Activated CD4-positive, alpha-beta T cell treated with anti-CD3 and anti-CD28 coated beads, Interleukin-2, amount 50 U/mL, for 1 hour (primary cell): Measurements from ENCODE around the gene TBC1D12.
"Not testable (repeated sequence)": the region's sequence is repeated elsewhere in the genome, so short reads cannot be mapped to it uniquely, and the experiment has no call there.

Experiments used
- DNase-seq: peaks from one replicate; pipeline ENCODE4 v3.0.0-alpha.2; 2020

Gene TBC1D12

DNA sequence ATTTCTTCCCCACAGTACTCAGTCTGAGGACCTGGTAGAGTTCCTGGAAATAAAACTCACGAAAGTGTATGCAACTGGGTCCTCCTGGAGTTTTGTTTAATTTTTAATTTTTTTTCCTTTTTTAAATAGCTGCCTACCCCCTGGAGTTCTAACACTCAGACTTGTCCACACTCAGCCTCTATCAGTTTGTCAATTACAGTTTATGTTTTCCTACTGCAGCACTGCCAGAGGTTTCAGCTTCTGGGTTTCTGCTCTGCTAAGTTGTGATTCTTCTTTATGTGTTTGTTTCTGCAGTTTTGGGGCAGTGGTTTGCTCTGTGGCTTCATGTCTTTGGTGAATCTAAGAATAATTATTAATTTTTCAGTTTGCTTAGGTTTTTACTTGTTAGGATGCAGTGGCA is 59.2 kb downstream of the TBC1D12 start:
- no peak for DNase-seq

DNA sequence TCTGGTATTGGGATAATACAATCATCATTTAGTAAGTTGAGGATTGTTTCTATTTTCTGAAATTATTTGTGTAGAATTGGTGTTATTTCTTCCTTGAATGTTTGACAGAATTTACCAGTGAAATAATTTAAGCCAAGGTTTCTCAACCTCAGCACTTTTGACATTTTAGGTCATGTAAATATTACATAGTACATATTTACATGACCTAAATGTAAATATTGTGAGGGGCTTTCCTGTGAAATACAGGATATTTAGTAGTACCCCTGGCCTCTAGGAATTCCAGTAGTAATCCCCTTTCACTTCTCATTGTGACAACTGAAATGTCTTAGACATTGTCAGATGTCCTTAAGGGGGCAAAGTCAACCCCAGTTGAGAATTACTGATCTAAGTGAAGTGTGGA is 59.8 kb downstream of the TBC1D12 start:
- no peak for DNase-seq

DNA sequence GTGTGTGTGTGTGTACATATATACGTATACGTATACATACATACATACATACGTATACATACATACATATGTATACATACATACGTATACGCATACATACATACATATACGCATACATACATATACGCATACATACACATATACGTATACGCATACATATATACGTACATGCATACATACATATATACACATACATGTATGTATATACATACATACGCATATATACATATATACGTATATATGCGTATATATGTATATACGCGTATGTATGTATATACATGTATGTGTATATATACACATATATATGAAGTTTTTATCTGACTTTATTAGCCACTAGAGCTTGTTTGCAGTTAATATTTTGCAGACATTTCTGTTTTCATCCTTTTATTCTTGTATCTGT is 63.3 kb downstream of the TBC1D12 start:
- no peak for DNase-seq

DNA sequence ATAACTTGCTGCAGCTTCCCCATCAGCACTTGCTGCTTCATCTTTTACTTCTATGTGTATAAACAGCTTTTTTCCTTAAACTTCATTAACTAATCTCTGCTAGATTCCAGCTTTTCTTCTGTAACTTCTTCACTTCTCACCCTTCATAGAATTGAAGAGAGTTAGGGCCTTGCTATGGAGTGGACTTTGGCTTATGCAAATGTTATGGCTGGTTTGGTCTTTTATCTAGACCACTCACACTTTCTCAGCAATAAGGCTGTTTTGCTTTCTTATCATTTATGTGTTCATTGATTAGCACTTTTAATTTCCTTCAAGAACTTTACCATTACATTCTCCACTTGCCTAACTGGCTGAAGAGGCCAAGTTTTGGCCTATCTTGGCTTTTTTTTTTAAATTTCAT is 79.1 kb downstream of the TBC1D12 start:
- no peak for DNase-seq

DNA sequence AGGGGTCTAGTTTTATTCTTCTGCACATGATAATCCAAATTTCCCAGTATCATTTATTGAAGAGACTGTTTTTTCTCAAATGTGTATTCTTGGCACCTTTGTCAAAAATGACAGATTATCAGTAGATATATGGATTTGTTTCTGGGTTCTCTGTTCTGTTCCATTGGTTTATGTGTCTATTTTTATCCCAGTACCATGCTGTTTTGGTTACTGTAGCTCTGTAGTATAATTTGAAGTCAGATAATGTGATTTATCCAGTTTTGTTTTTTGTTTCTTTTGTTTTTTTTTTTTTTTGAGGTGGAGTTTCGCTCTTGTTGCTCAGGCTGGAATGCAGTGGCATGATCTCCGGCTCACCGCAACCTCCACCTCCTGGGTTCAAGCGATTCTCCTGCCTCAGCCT is 81.6 kb downstream of the TBC1D12 start:
- DNase-seq = no peak

DNA sequence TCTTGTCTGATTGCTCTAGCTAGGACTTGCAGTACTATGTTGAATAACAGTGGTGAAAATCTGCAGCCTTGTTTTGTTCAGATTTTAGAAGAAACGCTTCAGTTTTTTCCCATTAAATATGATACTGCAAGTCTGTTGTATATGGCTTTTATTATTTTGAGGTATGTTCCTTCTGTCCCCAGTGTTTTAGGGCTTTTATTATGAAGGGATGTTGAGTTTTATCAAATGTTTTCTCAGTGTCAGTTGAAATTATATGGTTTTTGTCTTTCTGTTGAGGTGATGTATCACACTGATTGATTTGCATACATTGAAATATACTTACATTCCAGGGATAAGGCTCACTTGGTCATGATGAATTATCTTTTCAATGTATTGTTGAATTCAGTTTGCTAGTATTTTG is 82.8 kb downstream of the TBC1D12 start:
- no peak for DNase-seq

DNA sequence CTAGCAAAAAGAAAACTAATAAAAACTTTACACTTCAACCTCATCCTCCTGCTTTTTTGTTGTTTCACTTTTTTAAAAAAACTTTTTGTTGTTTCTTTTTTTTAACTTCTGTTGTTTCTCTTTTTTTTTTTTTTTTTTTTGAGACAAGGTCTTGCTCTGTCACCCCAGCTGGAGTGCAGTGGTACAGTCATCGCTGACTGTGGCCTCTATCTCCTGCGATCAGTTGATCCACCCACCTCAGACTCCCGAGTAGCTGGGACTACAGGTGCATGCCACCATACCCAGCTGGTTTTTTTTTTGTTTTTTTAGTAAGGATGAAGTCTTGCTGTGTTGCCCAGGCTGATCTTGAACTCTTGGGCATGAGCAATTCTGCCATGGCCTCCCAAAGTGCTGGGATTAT is 85.2 kb downstream of the TBC1D12 start:
- no peak for DNase-seq

DNA sequence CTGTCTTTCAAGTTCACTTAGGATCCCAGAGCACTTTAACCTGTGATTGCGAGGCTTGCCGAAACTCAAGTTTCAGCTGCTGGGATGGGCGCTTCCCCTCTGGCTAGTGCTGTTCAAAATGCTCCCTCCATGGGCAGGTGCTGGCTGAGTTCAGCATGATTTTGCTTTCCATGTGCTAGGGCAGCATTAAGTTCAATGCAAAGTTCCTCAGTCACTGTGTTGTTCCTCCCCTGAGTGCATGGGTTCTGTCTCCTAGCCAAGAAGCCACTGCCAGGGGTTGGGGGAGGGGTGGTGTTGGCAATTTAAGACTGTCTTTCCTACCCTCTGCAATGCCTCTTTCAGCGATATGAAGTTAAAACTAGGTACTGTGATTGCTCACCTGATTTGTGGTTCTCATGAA is 86.8 kb downstream of the TBC1D12 start:
- DNase-seq = no peak

DNA sequence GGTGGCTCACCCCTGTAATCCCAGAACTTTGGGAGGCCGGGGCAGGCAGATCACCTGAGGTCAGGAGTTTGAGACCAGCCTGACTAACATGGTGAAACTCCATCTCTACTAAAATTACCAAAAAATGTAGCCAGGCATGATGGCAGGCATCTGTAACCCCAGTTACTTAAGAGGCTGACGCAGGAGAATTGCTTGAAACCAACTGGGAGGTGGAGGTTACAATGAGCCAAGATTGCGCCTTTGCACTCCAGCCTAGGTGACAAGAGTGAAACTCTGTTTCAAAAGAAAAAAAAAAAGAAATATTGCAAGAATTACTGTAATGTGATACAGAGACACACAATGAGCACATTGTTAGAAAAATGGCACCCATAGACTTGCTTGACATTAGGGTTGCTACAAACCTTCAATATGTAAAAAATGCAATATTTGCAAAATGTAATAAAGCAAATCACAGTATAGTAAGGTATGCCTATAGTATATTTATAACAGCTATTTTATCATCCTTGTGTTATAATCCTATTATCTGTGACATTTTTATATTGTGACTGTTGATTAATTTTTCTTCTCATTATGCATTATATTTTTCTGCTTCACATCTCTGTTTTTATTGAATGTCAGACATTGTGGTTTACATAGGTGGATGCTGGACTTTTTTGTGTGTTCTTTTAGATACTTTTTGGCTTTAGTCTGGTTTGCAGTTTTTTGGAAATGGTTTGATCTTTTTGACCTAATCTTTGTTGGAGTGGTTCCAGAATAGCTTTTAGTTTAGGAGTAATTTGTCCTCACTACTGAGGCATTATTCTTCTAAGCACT is 87.8 kb downstream of the TBC1D12 start:
- no peak for DNase-seq

DNA sequence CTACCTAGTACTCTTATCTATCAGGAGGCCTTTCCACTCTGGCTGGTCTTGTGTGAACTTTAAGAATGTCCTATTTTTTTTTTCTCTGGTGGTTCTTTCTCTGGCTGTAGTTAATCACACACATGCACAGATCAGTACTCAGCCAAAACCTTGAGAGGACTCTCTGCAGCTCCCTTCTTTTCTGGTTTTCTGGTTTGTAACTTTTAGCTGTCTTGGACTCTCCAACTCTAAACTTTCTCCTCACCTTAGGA is 88.4 kb downstream of the TBC1D12 start:
- no peak for DNase-seq

DNA sequence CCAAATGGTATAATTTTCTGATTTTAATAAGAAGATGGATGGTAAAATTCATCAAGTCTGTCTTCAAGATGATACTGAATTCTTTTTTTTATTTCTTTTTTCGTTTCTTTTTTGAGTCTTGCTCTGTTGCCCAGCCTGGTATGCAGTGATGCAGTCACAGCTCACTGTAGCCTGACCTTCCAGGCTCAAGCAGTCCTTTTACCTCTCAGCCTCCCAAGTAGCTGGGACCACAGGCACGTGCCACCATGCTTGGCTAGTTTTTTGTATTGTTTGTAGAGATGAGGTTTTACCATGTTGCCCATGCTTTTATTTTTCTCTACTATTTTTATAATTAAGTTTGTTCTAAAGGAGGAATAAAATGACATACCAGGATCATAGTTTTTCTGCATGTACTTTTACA is 91.1 kb downstream of the TBC1D12 start:
- DNase-seq = no peak

DNA sequence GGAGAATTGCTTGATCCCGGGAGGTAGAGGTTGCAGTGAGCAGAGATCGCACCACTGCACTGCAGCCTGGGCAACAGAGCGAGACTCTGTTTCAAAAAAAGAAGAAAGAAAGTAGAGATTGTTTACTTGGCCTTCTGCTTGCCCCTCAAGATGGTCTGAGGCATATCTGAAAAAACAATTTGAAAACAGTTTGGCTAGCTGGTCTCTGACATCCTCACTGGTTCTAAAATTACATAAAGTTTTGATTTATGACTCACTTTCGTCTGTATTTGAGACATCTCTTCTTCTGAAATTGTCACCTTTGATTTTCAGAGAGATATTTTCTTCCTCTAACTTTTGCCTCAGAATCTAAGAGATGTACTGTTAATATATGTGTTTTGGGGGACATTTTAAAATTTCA is 93.7 kb downstream of the TBC1D12 start:
- no peak for DNase-seq

DNA sequence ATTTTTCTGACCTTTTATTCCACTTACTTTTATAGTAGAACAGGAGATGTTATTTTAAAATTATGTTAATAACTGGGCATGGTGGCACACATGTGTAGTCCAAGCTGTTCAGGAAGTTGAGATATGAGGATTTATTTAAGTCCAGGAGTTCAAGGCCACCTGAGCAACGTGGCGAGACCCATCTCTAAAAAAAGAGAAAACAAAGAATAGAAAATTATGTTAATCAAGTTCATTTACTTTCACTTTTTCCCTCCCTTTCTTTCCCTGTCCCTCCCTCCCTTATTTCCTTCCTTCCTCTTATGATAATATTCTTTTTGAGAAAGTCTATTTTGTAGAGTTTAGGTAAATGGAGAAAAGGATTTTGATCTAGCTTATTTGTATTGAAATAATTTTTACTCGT is 94.3 kb downstream of the TBC1D12 start:
- no peak for DNase-seq

DNA sequence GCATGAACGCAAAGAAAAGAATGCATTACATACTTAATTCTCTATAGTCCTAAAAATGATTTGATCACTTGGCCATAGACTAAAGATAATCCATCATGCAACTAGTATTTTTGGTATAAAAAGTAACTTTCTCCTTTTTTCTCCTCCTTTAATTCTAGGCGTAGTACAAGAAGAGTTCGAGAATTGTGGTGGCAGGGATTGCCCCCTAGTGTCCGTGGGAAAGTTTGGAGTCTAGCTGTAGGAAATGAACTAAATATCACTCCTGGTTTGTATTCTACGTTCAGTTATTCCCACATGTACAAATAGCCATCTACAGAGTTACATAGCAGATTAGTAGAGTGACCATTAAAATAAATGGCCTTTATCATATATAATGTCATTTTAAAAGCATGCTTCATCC is 97.7 kb downstream of the TBC1D12 start:
- DNase-seq = no peak

DNA sequence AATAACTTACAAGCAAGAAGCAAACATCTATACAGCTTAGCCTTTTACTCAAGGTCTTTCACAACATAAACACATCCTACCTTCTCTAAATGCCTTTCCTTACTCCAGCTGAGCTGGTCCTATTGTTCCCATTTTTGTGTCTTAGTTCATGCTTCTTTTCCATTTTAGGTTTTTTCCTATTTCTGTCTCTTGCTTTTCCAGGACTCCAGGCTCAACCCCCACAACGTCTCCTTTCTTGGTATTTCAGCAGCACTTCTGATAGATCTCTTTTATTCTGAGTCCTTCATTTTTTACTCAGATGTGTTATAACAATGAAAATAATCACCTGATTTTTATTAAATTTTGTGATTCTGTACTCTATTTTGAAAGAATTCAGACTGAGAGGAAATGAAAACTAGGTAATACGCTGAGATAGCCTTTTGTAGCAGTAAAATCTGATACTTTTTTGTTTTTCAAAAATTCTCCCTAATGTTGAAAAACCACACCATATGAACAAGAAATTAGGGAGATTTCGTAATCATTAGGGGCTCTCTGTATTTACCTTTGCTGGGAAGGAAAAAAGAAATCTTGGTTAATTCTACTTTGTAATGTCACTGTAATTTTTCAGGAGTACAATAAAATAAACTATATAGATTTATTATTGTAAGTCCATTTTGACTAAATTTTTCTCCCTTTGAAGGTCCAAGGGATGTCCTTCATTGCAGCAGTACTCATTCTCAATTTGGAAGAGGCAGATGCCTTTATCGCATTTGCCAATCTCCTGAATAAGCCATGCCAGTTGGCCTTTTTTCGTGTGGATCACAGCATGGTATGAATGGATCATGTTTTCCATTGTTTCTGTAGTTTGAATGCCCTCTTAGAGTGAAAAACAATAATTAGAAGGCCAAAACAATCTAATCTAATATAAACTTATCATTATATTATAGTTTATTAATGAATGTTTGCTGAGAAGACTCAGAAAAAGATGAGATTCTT is 119.2 kb downstream of the TBC1D12 start:
- DNase-seq = no peak

DNA sequence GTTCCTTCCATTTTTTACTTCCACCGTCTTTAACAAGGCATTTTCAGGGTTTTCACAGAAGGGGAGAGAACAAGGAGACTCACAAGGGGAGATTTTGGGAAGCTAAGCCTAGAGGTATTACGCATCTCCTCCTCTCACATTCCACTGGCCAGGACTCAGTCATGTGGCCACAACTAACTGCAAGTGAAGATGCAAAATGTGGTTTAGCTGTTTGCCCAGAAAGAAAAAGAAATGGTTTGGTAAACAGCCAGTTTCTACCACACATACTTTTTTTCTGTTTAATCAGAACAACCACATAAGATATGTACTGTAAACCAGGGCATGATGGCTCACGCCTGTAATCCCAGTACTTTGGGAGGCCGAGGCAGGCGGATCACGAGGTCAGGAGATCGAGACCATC is 121.8 kb downstream of the TBC1D12 start:
- no peak for DNase-seq

DNA sequence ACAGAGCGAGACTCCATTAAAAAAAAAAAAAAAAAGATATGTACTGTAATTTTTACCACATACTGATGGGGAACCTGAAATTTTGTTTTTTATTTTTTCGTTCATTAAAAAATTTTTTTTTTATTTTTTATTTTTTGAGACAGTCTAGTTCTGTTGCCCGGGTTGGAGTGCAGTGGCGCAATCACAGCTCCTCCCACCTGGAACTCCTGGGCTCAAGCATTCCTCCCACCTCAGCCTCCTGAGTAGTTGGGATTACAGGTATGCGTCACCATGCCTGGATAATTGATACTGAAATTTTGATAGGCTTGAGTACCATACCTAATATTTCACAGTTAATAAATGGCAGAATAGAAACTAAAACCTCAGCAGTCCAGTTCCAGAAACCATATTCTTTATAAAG is 122.4 kb downstream of the TBC1D12 start:
- no peak for DNase-seq

DNA sequence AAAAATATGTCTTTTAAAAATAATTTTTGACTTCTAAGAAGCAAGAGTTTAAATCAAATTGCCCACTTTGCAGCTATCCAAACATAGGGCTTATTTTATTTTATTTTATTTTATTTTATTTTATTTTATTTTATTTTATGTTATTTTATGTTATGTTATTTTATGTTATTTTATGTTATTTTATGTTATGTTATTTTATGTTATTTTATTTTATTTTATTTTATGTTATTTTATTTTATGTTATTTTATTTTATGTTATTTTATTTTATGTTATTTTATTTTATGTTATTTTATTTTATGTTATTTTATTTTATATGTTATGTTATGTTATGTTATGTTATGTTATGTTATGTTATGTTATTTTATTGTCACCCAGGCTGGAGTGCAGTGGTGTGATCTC is 129.2 kb downstream of the TBC1D12 start:
- not testable (repeated sequence) for DNase-seq

DNA sequence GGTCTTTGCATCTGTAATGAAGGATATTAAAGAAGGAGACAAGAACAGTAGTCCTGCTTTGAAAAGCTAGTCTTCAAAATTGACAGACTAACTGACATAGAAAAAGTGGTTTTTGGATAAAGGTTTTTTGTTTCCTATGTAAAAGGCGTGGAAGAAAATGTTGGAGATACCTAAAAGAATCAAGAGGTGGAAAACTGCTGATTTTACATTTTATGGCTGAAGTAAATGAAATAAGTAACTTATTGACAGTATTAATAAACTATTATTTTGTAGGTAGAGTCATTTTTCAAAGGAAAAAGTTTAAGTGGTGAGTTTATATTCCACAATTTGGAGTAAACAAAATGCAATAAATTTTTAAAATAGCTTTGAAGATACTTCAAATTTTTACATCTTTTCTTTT is 130.7 kb downstream of the TBC1D12 start:
- no peak for DNase-seq

DNA sequence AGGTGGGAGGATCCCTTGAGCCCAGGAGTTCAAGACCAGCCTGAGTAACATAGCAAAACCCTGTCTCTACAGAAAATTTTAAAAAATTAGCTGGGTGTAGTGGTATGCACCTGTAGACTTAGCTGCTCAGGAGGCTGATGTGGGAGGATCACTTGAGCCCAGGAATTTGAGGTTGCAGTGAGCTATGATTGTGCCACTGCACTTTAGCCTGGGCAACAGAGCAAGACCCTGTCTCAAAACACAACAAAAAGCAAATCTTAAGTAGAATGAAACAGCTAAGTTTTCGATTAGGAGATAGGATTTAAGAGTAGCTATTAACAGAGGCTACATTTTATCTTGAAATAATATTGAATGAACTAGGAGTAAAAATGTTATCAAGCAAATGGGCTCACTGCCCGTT is 139.9 kb downstream of the TBC1D12 start:
- DNase-seq = not testable (repeated sequence)

DNA sequence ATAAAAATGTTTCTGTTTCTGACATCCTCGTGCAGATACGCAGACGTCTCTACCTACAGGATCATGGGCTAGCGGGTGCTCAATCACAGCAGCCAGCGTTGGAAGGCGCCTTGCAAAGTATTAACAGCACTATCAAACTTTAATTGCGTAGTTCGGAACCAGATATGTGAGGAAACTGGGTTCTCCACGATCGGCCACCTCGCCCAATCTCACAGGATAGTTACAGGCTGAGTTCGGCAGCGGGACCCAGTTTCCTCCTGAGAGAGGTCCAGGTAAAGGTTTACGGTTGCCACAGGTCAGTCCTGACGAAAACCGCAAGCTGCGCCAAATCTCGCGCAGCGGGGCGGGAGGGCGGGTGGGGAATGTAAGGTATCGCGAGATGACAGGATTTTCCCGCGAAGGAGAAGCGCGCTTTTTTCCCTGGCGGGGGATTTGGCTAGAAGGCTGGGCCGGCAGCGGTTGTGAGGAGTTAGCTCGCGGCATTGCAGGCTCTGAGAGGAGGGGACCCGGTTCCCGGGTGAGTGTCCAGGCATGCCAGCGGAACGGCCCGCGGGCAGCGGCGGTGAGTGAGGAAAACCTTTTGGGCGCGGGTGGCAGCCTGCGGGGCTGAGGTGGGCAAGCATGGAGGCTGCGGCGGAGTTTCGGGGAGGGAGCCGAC is 143.2 kb downstream of the TBC1D12 start, which contains the start of gene HELLS:
HELLS (plus strand) TSS at position 398 of the 658 bp plus-strand sequence; CDS start at position 532, 134 bp downstream.
- DNase-seq = peak; percentile 56

DNA sequence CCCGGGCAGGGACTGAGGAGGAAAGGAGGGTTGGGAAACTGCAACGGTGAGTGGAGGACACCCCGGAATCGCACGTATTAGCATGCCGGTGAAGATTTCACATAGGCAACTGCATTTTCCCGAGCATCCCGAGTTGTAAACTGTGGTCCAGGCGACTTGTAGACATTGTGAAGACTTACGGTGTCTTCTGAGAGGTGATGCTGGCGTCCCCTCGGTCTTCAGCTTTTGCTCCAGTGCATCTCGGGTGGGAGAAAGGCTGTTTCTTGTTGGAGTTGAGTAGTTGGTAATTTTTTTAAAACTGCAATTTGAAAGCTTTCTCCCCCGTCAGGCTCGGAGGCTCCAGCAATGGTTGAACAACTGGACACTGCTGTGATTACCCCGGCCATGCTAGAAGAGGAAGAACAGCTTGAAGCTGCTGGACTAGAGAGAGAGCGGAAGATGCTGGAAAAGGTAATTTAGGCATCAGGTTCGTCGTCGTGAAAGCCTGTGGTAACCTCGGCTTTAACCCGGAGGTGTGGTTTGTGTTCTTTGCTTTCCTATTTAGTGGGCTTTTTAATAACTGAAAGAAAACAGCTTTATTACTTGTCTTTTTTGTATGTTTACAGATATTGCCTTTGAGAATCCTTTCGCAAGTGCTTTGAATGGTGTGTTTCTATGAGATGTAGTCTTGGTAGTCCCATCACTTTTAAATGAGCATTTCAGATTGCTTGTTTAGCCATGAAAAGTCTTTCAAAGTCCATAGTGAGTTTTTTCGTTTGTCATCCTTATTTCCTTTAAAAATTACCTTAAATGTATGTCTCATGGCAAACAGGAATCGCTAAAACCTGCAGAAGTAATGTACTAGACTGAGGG is 143.9 kb downstream of the TBC1D12 start:
- DNase-seq = no peak

DNA sequence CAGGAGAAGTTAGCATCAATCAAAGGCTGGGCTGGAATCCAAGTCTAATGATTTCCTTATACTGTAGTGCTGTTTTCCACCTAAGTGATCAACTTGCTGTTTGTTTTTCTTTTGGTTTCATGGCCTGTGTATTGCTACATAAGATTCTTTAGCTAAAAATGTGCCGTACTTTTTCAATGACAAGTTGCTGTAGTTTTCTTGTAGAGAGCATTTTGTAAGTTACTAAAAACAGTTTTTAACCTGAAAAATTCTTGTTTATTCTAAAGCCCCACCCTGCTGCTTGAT is 144.5 kb downstream of the TBC1D12 start:
- DNase-seq = no peak
